ENCODE results near the gene PCK1.

PCK1 gene

DNA sequence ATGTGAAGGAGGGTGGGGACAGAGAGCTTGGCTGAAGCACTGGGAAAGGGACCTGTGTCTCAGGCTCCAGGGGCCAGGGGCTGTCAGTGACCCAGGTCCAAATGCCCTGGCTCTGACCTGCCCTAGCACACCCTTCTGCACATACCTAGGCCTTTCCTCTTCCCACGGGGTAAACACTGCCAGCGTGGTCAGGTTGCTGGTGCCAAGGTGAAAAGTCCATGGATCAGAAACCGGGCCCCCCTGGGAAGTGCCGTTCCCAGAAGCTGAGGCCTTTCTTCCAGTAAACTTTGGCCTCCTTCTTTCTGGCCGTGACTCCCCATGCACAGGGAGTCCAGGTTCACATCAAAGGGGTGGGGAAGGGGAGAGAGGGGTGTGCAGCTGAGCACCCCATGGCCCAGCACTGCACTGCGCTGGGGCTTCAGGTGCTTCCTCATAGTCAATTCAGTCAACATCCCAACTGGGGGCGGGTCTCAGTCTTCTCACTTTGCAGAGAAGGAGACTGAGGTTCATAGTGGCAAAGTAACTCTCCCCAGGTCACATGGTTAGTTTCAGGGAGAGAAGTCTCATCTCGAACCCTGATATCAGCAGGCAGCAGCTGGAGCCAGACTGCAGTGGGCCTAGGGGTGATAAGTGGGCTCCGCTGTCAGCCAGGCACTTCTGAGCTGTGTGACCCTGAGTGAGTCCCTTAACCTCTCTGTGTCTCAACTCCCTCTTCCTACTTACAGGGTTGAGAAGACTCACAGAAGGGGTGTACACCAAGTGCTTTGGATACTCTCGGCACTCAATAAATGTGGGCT lies 17.0 kb downstream of the PCK1 start:
- no peak for DNase-seq

DNA sequence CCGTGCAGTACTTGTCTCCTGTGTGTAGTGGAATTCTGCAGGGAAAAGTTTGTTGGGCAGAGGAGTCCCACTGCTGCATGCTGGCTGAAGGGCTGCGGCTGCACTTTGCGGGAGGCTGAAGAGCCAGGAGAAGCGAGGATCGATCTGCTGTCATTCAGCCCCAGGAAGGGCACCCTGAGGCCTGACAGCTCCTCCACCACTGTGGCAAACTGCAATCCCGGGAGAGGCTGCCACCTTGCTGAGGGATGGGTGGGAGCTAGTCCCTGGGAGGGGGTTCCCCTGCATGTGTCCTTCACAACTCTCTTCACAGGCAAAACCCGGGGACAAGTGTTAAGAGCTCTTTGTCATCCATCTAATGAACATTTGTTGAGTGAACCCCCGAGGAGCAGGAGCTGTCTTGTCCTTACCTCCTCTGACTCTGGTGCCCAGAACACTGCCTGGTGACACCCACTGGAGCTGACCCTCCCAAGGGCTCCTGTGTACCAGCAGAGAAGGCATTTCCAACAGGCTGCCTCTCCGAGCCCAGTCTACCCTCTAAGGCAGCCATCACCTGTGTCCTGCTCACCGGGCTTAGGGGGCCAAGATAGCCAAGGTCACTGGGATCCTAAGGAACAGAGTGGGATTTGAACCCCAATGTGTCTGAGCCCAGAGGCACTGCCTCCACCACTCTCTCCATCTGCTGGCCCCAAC lies 17.7 kb downstream of the PCK1 start:
- DNase-seq, result no peak

DNA sequence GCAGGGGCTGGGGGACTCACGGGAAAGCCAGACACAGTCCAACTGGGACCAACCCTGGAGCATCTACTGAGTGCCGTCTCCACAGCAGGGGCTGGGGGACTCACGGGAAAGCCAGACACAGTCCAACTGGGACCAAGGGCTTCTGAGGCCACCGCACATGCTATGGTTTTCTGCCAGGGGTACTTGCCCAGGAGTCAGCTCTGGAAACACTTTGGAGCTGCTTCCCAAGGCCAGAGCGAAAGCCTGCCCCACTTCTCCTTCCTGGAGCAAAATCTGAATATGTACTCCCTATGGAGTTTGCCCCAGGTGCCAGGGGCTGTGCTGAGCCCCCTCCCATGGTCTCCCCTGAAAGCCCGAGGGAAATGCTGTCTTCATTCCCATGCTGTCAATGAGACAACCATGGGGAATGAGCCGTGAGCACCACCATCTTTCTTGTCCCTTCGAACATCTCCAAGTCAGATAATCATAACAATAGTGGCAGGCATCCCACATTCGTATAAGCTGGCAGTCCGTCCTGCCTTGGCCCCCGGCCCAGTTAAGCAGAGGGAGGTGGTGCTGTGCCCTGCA lies 18.5 kb downstream of the PCK1 start:
- no peak for DNase-seq

DNA sequence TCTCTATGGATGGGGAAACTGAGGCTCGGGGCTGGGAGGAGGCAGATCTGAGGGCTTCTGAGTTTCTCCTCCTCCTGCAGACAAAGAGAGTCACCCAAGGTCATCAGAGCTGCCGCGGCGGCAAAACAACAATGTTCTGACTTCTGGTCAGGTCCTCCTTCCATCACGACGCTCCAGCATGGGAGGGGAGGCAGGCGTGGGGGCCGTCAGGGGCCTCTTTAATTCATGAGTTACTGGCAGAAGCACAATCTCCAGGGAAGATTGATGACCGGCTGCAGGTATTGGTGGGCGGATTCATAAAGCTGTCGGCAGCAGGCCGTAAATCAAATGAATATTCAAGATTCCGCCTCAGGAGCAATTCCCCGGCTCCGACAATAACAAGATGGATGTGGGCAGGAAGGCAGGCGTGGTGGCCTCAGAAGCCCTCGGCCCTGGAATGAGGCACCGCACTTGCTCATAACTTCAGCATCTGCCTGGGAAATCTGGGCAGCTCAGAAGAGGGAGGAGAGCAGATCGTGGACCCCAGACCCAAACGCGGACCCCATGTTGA lies 19.1 kb downstream of the PCK1 start:
- DNase-seq, result no peak

DNA sequence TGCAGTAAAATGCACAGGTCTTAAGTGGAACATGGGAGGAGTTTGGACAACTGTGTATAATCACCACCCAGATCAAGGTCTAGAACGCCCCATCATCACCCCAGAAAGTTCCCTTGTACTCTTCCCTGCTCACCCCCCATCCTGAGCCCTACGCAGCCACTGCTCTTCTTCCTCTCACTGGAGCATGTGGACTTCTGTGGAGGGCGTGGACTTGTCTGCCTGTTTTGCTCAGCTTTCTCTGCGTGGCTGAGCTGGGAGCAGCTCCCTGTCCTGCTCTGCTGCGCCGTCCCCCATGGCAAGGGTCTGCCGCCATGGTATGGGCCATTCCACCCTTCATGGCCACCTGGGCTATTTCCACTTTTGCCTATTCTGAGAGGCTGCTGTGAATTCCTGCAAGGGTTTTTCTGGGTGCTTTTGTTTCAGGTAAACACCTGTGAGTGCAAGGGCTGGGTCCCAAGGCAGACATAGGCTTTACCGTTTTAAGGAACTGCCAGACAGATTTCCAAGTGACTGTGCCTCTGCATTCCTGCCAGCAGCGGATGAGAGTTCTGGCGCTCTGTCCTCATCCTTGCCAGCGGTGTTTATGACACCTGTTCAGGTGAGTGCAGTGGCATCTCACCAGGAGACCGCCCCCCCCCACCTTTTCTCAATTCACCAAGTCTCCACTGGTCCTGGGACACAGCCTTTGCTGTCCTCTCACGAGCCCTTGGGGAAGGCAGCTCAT lies 19.7 kb downstream of the PCK1 start:
- DNase-seq, result no peak

DNA sequence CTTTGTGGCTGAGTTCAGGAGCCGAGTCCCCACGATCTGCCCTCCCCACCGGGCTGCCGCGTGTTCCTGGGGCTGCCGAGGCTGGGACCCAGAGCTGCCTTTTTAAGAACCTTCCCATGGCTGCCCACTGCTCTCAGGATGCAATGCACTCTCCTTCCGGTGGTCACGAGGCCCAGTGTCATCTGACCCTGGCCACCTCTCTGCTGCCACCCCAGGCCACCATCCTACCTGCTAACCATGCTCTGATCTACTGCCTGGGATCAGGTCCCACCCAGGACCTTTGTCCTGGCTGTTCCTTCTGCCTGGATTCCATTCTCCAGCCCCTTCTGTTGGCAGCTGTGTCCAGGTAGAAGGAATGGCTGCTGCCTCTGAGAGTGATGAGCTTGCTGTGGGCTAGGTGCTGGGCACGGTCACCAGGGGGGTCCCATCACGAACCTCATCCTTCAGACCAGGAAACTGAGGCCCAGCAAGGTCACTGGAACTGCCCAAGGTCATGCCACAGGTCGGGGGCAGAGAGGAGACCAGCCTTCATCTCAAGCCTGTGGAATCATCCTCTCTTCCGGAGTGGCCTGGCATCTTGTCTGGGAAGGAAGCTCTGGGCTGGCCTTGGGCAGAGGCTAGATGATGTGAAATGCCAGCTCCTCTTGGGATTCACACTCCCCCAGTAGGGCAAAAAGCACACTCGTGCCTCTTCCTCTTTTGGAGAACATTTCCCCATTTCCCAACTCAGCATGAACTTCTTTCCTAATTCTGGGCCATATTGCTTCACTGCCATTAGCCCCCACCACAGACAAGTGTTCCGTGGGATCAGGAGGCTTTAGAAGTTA lies 20.5 kb downstream of the PCK1 start:
- no peak for DNase-seq

DNA sequence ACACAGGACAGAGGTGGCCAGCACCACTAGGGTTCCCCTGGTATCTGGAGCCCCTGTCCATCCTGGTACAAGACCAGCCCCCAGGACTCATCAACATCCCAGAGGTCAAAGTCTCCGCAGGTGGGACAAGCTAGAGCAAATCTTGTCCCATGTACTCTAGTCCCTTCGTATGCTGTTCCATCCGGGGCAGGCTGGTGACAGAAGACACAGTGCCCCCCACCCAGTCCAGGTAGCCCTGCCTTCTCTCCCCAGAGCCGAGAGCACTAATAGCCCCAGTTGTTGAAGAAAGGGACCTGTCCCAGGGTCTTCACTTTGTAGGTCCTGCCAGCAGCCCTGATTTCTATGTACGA lies 21.1 kb downstream of the PCK1 start:
- DNase-seq, result no peak

DNA sequence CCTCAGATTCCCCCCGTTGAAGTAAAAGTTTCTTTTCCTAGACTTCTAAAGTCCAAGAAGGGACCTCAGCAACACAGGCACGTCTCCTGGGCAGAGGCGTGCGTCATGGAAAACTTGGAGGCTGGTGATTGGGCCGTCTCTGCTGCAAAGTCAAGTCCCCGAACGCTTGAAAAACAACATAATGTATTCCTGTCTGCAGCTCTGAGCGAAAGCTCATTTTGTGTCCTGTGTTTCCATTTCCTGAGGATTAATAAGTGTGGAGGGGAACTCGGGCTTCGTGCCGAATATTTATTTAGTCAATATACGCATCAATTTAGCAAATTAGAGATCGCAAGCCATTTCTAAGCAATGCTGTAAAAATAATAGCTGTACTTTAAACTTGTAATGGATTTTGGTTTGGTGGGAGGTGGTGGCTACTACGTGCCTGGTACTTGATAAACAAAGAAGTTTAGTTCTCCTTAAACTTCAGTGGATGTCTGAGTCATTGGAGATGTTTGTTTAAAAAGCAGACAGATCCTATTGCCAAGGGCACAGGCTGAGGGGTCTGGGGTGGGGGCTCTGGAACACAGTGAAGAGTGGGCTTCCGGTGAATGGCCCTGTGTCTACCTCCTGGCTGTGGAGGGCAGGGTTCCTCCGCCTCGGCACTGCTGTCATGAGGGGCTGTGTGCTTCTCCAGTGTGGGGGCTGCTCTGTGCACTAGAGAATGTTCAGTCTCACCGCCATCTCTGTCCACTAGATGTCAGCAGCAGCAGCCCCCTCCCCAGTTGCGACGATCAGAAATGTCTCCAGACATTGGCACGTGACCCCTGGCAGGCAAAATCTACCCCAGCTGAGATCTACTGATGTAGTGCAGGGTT lies 21.8 kb downstream of the PCK1 start:
- no peak for DNase-seq

DNA sequence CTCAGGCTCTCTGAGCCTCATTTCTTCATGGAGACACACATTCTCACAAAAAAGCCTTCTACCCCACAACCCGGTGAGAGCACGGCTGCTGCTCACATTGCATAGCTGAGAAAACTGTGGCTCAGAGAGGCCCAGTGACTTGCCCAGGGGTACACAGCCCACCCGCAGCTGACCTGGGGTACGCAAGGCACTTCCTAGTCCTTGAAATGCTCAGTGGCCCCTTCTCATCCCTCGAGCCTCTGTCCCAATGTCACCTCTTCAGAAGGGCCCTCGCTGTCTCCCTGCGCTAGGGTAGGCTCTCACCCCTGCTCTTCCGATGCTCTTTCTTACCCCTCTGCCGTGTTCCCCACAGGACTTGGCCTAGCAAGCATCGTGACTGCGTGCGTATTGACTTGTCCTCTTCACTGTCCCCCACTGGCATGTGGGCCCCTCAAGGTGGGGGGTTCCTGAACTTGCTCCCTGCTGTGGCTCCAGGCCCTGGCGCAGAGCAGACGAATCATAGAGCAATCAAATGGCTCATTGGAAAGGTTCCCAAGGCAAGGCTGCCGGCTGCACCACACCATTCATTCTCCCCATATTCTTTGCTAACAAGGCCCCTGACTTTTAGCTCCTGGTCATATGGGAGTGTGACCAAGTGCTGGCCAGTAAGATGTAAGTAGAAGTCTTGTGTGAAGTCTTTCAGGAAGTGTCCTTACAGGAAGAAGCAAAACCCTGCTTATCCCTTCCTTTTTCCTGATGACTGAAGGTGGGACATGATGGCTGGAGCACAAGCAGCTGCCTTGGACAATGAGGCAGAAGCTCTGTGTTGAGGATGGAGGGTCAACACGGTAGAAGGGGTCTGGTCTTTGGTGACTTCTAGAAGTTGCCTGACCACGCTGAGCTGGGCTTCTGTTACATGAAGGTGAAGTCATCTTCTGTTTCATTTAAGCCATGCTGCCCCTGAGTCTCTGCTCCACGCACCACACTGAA lies 22.7 kb downstream of the PCK1 start:
- no peak for DNase-seq

DNA sequence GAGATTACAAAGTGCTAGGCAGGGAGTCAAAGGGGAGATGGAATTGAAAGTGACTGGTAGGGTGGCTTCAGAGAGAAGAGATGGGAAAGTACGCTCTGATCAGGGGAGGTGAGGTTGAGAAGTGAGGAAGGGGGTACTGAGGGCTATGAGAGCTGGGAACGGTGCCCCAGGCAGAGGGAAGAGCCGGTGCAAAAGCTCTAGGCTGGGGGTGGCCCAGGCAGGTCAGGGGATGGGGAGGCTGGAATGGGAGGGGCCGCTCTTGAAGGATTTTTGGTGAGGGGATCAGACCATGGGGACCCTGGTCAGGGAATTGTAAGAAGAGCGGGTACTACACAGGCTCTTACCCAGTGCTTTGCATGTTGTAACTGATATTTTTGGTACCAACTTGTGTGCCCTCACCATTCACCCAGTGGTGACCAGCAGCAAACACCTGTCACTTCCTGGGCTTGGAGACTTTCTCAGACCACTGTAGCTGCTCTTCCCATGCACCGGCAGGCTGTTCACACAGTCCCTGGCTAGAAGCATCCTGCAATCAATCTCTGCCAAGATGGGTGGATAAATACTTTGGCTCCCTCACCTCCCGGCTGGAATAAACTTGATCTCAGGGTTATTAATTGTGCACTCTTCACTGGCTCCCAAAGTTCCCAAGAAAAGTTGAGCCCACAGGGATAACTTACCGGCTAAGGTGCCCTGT lies 24.0 kb downstream of the PCK1 start:
- DNase-seq, result no peak

DNA sequence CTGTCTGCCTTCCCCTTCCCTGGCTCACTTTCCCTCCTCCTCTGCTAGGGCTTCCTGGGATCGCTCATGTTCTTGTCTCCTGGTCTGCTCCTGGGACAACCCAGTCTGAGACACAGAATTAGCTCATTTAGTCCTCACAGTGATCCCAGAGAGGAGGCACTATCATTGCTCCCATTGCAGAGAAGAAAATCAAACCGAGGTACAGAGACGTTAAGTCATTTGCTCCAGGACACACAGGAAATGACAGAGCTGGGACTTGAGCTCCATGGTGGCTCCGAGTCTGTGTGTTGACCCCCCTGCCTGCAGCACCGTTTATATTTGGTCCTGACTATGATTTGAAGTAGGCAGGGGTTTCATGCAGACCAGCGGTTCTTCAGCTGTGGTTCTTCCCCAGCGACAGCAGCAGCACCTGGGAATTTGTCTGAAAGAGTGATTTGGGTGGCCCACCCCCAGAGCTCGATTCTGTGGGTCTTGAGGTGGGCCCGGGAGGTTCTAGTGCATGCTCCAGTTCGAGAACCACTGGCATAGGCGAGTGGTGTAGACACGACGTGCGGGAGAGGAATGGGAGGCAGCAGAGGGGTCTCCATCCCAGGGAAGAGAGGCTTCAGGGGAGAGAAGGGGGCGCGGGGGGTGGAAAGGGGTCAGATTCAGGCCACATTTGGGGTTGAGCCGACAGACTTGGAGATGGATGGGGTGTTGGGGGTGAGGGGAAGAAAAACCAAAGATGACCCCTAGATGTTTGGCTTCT lies 24.7 kb downstream of the PCK1 start:
- no peak for DNase-seq

DNA sequence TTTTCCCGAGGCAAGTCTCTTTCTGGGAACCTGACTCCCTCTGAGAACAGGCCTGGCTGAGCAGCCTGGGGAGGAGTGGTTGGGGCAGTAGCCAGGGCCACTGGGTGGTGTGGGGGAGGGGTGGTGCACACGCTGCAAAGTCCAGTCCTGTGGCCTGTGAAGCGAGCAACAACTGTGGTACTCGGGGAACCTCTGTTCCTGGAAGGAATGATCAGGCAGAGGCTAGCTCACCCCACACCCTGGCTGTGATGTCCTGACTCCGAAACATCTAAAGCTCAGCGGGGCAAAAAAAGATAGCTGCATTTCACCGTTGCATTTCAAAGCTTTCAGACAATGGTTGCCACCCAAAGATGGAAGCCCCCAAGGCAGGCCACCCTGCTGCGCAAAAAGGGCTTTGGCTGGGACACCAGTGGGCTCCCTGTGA lies 25.5 kb downstream of the PCK1 start:
- DNase-seq, result no peak

DNA sequence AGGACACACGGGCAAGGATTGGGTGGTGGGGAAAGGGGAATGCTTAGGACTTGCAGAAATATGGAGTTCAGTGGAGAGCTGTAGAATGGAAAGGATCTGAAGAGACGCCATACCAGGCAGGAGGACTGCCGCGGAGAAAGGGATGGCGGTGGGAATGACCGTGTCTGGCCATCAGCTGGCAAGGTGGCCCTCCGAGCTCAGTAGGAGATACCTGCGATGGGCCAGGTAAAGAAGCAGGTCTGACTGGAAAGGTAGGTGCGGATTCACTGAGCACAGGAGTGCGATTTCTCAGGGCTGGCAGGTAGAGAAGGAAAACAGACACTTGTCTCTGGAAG lies 26.0 kb downstream of the PCK1 start:
- no peak for DNase-seq

DNA sequence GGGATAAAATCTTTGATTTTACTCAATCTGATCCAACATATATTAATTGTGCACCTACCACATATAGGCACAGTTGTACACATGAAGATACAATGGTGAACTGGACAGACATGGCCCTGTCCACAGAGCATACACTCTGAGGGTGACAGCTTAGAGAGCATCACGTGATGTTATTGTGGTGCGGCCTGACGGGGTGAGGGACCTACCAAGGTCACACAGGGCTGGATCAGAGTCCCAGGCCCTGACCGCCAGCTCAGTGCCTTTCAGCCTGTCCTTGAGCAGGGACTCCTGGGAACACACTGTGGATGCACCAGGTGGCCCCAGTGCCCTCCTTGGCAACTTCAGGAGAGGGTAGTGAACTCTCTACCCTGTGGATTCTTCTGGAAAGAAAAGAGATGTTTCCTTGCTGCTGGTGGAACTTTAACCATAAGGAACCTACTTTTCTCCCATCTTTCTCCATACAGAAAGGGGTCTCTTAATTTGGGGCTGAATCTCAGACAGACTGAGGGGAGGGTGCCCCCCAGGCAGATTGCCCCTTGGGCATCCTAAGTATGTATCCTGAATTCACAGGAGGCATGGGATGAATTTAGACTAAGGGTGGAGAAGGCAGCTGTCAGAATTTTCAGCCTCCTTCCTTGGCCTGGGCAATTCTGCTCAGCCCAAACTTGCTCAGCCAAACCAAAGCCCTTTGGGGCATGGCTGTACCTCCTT lies 26.5 kb downstream of the PCK1 start:
- no peak for DNase-seq

DNA sequence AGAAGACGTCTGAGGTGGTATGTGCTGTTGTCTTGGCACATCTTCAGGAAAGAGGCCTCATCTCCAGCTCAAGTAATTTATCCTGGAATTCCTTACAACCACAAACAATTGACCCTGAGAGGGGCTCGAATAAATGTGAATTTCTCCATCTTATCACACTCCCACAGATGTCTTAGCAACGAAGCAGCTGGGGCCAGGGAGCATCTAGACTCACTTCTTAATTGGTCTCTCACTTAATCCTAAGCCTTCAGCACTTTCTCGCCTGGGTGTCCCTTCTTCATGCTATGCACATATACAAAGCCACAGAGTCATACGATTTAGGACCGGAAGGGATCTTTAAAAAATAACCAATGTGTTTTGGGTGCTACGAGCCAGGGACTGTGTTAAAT lies 27.1 kb downstream of the PCK1 start:
- DNase-seq, result no peak

DNA sequence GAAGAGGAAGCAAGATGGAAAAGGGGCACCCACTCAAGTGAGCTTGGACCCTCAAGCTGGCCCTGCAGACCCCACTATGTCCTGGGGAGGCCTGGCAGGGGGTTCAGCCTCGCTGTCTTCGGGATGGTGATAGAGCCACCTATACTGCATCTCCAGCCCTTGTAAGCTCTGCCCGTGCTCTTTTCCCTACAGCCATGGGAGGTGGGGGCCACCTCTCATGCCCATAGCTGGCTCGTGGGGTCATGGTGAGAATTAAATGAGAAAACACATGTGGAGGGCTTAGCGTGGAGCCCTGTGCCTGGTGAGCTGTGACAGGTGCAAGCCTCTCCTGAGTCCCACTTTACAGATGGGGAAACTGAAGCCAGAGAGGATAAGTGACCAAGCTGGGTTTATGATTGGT lies 27.7 kb downstream of the PCK1 start:
- no peak for DNase-seq

DNA sequence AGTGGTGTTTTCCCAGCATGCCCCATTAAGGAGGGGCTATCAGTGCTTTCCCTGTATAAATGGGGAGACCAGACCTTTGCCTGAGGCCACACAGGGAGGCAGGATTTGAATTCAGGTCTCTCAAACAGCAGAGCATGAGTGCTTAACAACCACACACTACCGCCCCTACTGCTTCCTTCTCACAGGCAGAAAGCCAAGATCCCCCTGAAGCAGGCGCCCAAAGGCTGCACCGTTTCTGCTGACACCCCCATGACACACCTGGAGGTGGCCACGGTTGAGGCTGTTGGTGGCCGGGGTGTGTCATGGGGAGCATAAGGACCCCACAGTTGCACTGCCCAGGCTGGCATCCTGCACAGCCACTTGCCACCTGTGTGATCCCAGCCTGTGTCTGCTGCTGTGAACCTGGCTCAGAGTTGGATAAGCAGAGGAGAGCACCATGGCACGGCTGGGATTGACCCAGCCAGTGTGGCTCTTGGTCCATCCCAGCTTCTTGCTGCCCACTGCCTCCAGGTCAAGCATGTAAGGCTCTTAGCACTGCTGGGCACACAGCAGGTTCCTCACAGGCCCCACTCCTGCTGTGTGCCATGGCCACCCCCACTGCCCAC lies 28.3 kb downstream of the PCK1 start:
- DNase-seq, result no peak
